H1 (cell line): ENCODE measurements around the gene PGLYRP1. TPM values are rescaled to one million over a fixed set of nuclear protein-coding genes. Genes with fewer than 3 reads are reported as not detected.

Experiments
- CTCF ChIA-PET: fragments of 300-600 bp; sonication (Branson Sonifier 250); formaldehyde crosslinking; loops from one replicate; lab custom pipeline; 2021; ENCODE audit not compliant: partially characterized antibody; lab: Charles Lee
- POLR2A ChIA-PET: fragments of 300-600 bp; sonication (Branson Sonifier 250); formaldehyde crosslinking; loops from one replicate; lab custom pipeline; 2021; ENCODE audit warnings: inconsistent platforms; ENCODE audit not compliant: partially characterized antibody; lab: Charles Lee
- DNase-seq, 2 experiments: peaks; one replicate each; pipeline versions ENCODE4 v3.0.0 to v3.0.0-alpha.2; 2010 to 2022; ENCODE audit warnings: low spot score in 2 of 2, low read depth in 1 of 2, mixed read lengths in 1 of 2
- FAIRE-seq: peaks from 2 replicates; lab custom pipeline; 2011; peaks lifted over from hg19 to GRCh38; lab: Jason Lieb, UNC
- H2AFZ ChIP-seq: 2 replicates; pipeline ENCODE4 v1.8.1; 2012; ENCODE audit warnings: low read length, inconsistent platforms
- H2AK5ac ChIP-seq: 2 replicates; pipeline ENCODE4 v1.6.1; 2013; ENCODE audit warnings: low read depth, low read length
- H2BK120ac ChIP-seq: replicated peaks from 2 replicates; pipeline ENCODE3; 2013; ENCODE audit warnings: low read depth, low read length, inconsistent platforms
- H2BK12ac ChIP-seq: 2 replicates; pipeline ENCODE4 v1.6.1; 2013; ENCODE audit warnings: low read depth, low read length
- H2BK15ac ChIP-seq: 2 replicates; pipeline ENCODE4 v1.6.1; 2013; ENCODE audit warnings: low read length
- H2BK20ac ChIP-seq: 2 replicates; pipeline ENCODE4 v1.6.1; 2013; ENCODE audit warnings: low read length
- H2BK5ac ChIP-seq: 2 replicates; pipeline ENCODE4 v1.6.1; 2013; ENCODE audit warnings: low read depth, low read length
- H3K14ac ChIP-seq: 2 replicates; pipeline ENCODE4 v1.6.1; 2013; ENCODE audit warnings: inconsistent platforms; ENCODE audit not compliant: insufficient read length
- H3K18ac ChIP-seq: 2 replicates; pipeline ENCODE4 v1.6.1; 2013; ENCODE audit warnings: low read length; ENCODE audit errors: extremely low read depth
- H3K23ac ChIP-seq: 2 replicates; pipeline ENCODE4 v1.6.1; 2013; ENCODE audit warnings: inconsistent platforms; ENCODE audit not compliant: insufficient read length
- H3K23me2 ChIP-seq: 2 replicates; pipeline ENCODE4 v1.6.1; 2013; ENCODE audit warnings: low read depth, low read length
- H3K27ac ChIP-seq: 2 replicates; pipeline ENCODE4 v1.6.1; 2011; ENCODE audit warnings: low read depth, low read length, inconsistent platforms
- H3K27me3 ChIP-seq, 4 experiments: replicated peaks in 1 of 4; 1 replicate in 1 of 4; 2 replicates in 3 of 4; pipeline versions ENCODE4 v1.6.1 to v1.8.1; 2011 to 2013; ENCODE audit warnings: low read length in 3 of 4, mild to moderate bottlenecking in 3 of 4, inconsistent platforms in 2 of 4, mixed read lengths in 2 of 4, moderate library complexity in 1 of 4; ENCODE audit not compliant: control insufficient read depth in 3 of 4, insufficient read depth in 3 of 4; ENCODE audit errors: extremely low read depth in 1 of 4
- H3K36me3 ChIP-seq, 4 experiments: 2 replicates each; pipeline versions ENCODE4 v1.6.1 to v1.8.1; 2011 to 2013; ENCODE audit warnings: mild to moderate bottlenecking in 4 of 4, low read length in 3 of 4, moderate library complexity in 2 of 4, control low read depth in 1 of 4, inconsistent platforms in 1 of 4; ENCODE audit not compliant: insufficient read depth in 4 of 4, control insufficient read depth in 2 of 4
- H3K4ac ChIP-seq: replicated peaks from 2 replicates; pipeline ENCODE3; 2013; ENCODE audit warnings: low read length, low read depth, mixed read lengths, inconsistent platforms; ENCODE audit not compliant: insufficient read length
- H3K4me1 ChIP-seq, 4 experiments: replicated peaks in 1 of 4; 1 replicate in 1 of 4; 2 replicates in 3 of 4; pipeline versions ENCODE4 v1.6.1 to v1.8.1; 2011 to 2013; ENCODE audit warnings: low read length in 3 of 4, inconsistent platforms in 2 of 4, mixed read lengths in 1 of 4; ENCODE audit not compliant: insufficient read depth in 4 of 4, control insufficient read depth in 3 of 4
- H3K4me2 ChIP-seq, 2 experiments: 2 replicates each; pipeline versions ENCODE4 v1.6.1 to v1.8.1; 2011 to 2013; ENCODE audit warnings: low read depth in 2 of 2, low read length in 2 of 2, control low read depth in 1 of 2, inconsistent platforms in 1 of 2, mild to moderate bottlenecking in 1 of 2; ENCODE audit not compliant: insufficient read depth in 1 of 2
- H3K4me3 ChIP-seq, 4 experiments: fragments of 200-600, 300-600 bp in 1 of 4; sonication (generic), shearing (Covaris generic), sonication (Bioruptor Twin) in 1 of 4; 2 replicates each; pipeline versions ENCODE4 v1.5.1 to v1.8.1; 2011 to 2016; ENCODE audit warnings: low read length in 4 of 4, low read depth in 3 of 4, control low read depth in 2 of 4, inconsistent platforms in 2 of 4, mild to moderate bottlenecking in 2 of 4, mixed read lengths in 1 of 4, moderate library complexity in 1 of 4; ENCODE audit not compliant: insufficient read depth in 2 of 4; ENCODE audit errors: extremely low read depth in 1 of 4
- H3K56ac ChIP-seq: replicated peaks from 2 replicates; pipeline ENCODE3; 2013; ENCODE audit warnings: low read depth, mild to moderate bottlenecking, mixed read lengths, low read length, inconsistent platforms; ENCODE audit not compliant: insufficient read length
- H3K79me1 ChIP-seq: 2 replicates; pipeline ENCODE4 v1.6.1; 2013; ENCODE audit warnings: low read depth, low read length, control low read depth
- H3K79me2 ChIP-seq, 2 experiments: 2 replicates each; pipeline versions ENCODE4 v1.6.1 to v1.8.1; 2012 to 2013; ENCODE audit warnings: low read length in 2 of 2, mild to moderate bottlenecking in 2 of 2, inconsistent platforms in 1 of 2; ENCODE audit not compliant: insufficient read depth in 2 of 2, control insufficient read depth in 1 of 2
- H3K9ac ChIP-seq, 4 experiments: replicated peaks in 1 of 4; 1 replicate in 1 of 4; 2 replicates in 3 of 4; pipeline versions ENCODE4 v1.6.1 to v1.8.1; 2011 to 2013; ENCODE audit warnings: low read depth in 3 of 4, low read length in 3 of 4, control low read depth in 2 of 4, mild to moderate bottlenecking in 2 of 4, moderate library complexity in 2 of 4, inconsistent platforms in 1 of 4; ENCODE audit errors: extremely low read depth in 1 of 4
- H3K9me3 ChIP-seq, 2 experiments: 2 replicates each; pipeline versions ENCODE4 v1.6.1 to v1.8.1; 2012 to 2013; ENCODE audit warnings: mild to moderate bottlenecking in 2 of 2, moderate library complexity in 2 of 2, control low read depth in 1 of 2, inconsistent platforms in 1 of 2, low read depth in 1 of 2, low read length in 1 of 2, mixed read lengths in 1 of 2; ENCODE audit not compliant: insufficient read depth in 2 of 2
- H4K20me1 ChIP-seq, 2 experiments: replicated peaks in 1 of 2; 2 replicates each; pipeline versions ENCODE3 to v1.8.1; 2011 to 2013; ENCODE audit warnings: inconsistent platforms in 2 of 2, low read length in 2 of 2, mild to moderate bottlenecking in 1 of 2; ENCODE audit not compliant: insufficient read depth in 2 of 2, control insufficient read depth in 1 of 2
- H4K5ac ChIP-seq: 2 replicates; pipeline ENCODE4 v1.6.1; 2013; ENCODE audit warnings: low read length, low read depth, mixed read lengths, inconsistent platforms; ENCODE audit not compliant: insufficient read length
- H4K8ac ChIP-seq: 2 replicates; pipeline ENCODE4 v1.8.0; 2013; ENCODE audit warnings: mild to moderate bottlenecking, moderate library complexity, low read length, inconsistent platforms; ENCODE audit not compliant: insufficient read depth; ENCODE audit errors: extremely low read depth
- H4K91ac ChIP-seq: replicated peaks from 2 replicates; pipeline ENCODE3; 2013; ENCODE audit warnings: low read length, mixed read lengths, inconsistent platforms; ENCODE audit not compliant: insufficient read length
- BRCA1 ChIP-seq: IDR thresholded peaks from 2 replicates; pipeline ENCODE4 v1.6.1; 2012; ENCODE audit warnings: low read depth, low read length, improper control_type of control experiment
- HDAC2 ChIP-seq, 2 experiments: fragments of 300-600 bp in 1 of 2; sonication (generic) in 1 of 2; IDR thresholded peaks; 2 replicates each; pipeline ENCODE4 v1.6.1; 2011 to 2012; ENCODE audit warnings: low read depth in 2 of 2, low read length in 2 of 2, mild to moderate bottlenecking in 2 of 2, moderate library complexity in 2 of 2, borderline replicate concordance in 1 of 2, inconsistent platforms in 1 of 2
- KDM4A ChIP-seq: IDR thresholded peaks from one replicate; pipeline ENCODE4 v1.7.1; 2012; ENCODE audit warnings: low read depth, mild to moderate bottlenecking, moderate library complexity, low read length, inconsistent platforms; ENCODE audit not compliant: severe bottlenecking
- RNF2 ChIP-seq: fragments of 200-900, 300-1000 bp; sonication (generic); IDR thresholded peaks from 2 replicates; pipeline ENCODE4 v1.7.1; 2016; ENCODE audit warnings: borderline replicate concordance, low read depth, mild to moderate bottlenecking, antibody characterized with exemption, low read length; ENCODE audit not compliant: poor library complexity, severe bottlenecking; ENCODE audit errors: missing control alignments
- SIN3A ChIP-seq, 2 experiments: IDR thresholded peaks in 1 of 2; conservative IDR thresholded peaks in 1 of 2; 2 replicates each; pipeline ENCODE4 v1.6.1; 2011 to 2012; ENCODE audit warnings: low read length in 2 of 2, improper control_type of control experiment in 1 of 2, low read depth in 1 of 2, mild to moderate bottlenecking in 1 of 2
- SIX5 ChIP-seq: IDR thresholded peaks from 2 replicates; pipeline ENCODE4 v1.6.1; 2011; ENCODE audit warnings: mild to moderate bottlenecking, low read depth, low read length
- SP1 ChIP-seq: IDR thresholded peaks from 2 replicates; pipeline ENCODE4 v1.6.1; 2011; ENCODE audit warnings: low read depth, low read length
- SUZ12 ChIP-seq: fragments of 200-600 bp; sonication (generic); IDR thresholded peaks from 2 replicates; pipeline ENCODE4 v1.6.1; 2012; ENCODE audit warnings: mild to moderate bottlenecking, inconsistent platforms, low read length, moderate library complexity, mixed read lengths
- WGBS, 2 experiments: shearing (Covaris generic) in 1 of 2; methylation state at CpG; one replicate each; pipeline versions ENCODE4 v1.1.6 to v1.1.7; 2013 to 2015; ENCODE audit warnings: low lambda C conversion rate in 2 of 2, mixed read lengths in 2 of 2, inconsistent platforms in 1 of 2, low coverage in 1 of 2, missing lambda C conversion rate in 1 of 2; ENCODE audit not compliant: insufficient replicate concordance in 2 of 2, insufficient coverage in 1 of 2, insufficient read length in 1 of 2; ENCODE audit errors: extremely low coverage in 1 of 2, missing lambda C conversion rate in 1 of 2; 5-methylcytosine and 5-hydroxymethylcytosine counted together
- polyA plus RNA-seq, 7 experiments: library from polyadenylated mRNA; depleted of rRNA in 3 of 7; stranded (reverse) in 5 of 7; unstranded in 2 of 7; fragments of >200 nt in 5 of 7; fragments of 200-250 nt in 2 of 7; gene quantifications; 1 replicate in 5 of 7; 2 replicates in 1 of 7; 4 replicates in 1 of 7; pipeline versions ENCODE4 v1.2.1 to v1.2.3, GENCODE V29; 2011 to 2013; ENCODE audit warnings: missing spikeins in 2 of 7, mixed read lengths in 2 of 7
- total RNA-seq: library from RNA; stranded (reverse); fragmentation: NEBNext Ultra II Directional; extraction: Animal tissue kit (Norgen Biotek cat#: 25700); gene quantifications from 2 replicates; pipeline ENCODE4 v1.2.1, GENCODE V29; 2021
- TF ChIP-seq, protein P1 (sequence below): IDR thresholded peaks from 2 replicates; pipeline ENCODE4 v1.6.1; 2012; ENCODE audit warnings: inconsistent platforms

Gene PGLYRP1
- total and polyA plus RNA-seq, 2 of the 8 experiments (the other 6 are each of a cell fraction or from before 2014, with no cell fraction given), result not detected

DNA sequence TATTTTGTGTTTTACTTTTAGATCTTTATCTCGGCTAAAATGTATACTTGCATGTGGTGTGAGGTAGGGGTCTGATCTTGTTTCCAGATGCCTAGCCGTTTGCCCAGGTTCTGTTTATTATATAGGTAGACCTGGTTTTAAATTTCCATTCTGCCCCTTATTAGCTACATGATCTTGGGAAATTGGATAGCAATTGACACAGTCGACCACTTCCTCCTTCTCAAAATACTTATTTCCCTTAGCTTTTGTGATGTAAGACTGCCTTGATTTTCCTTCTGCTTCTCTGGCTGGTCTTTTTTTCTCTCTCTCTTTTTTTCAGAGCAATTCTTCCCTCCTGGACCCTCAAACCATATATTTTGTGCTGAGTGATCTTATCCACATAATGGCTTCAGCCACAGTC, 3.0 kb upstream of the PGLYRP1 start:
- 94% methylated on average over 3 of the region's 3 CpGs; no CpG with 5 or more reads in 1 of the 2 experiments for WGBS, 2 experiments
- Histone ChIP-seq H3K9ac (no peak overlapping the region), H3K27me3 (0 out of 7 replicates have a peak, but pooled peaks cover 0 to 2% (median 0%) of the 10 kb centered on the region in 4 experiments), H4K8ac (no peak overlapping the region), H3K18ac (no peak overlapping the region), H3K23me2 (no peaks in the 10 kb centered on the region), H2AK5ac (no peak overlapping the region), H3K4me2 (no peak overlapping the region), H2BK20ac (no peak overlapping the region), H3K4me3 (no peak overlapping the region), H3K56ac (no peak overlapping the region), H2BK120ac (no peak overlapping the region), H2BK15ac (no peak overlapping the region), H3K4ac (no peak overlapping the region), H4K91ac (no peak overlapping the region), H2AFZ (no peak overlapping the region), H3K36me3 (no peaks in the 10 kb centered on the region), H3K14ac (no peak overlapping the region), H3K79me2 (no peaks in the 10 kb centered on the region), H3K79me1 (no peaks in the 10 kb centered on the region), H4K5ac (no peak overlapping the region), H2BK12ac (no peak overlapping the region), H3K9me3 (no peaks in the 10 kb centered on the region), H3K4me1 (peaks cover 0 to 14% (median 8%) of the 10 kb centered on the region in 4 experiments; a peak in 6 of 7 replicates), H3K23ac (no peak overlapping the region), H4K20me1 (no peaks in the 10 kb centered on the region), H3K27ac (no peak overlapping the region), H2BK5ac (no peak overlapping the region)
- no peak for DNase-seq
- no peak for FAIRE-seq
- ChIA-PET POLR2A (interaction anchor here (0.7 to 1.4 kb wide), 2 partner anchors 9 to 387 kb away, joined by 3 read pairs; no protein-coding TSS in a partner anchor), CTCF (interaction anchor here (0.8 to 17.0 kb wide), 5 partner anchors 8 to 243 kb away, joined by 5 to 250 read pairs (median 35); no protein-coding TSS in a partner anchor)
- TF ChIP-seq SIN3A (conservative IDR thresholded peaks at IDR 0.05 in 1 of 2, IDR thresholded peaks at IDR 0.05 in 1 of 2; ENCODE audit: low read depth in 1 of 2, low read length in 2 of 2) (no peak), RNF2 (no peak), KDM4A (no peak), BRCA1 (no peak), SUZ12 (no peak), SP1 (no peak), SIX5 (no peak), HDAC2 (IDR thresholded peaks at IDR 0.05; ENCODE audit: borderline replicate concordance in 1 of 2, low read depth in 2 of 2, low read length in 2 of 2) (no peak)
- TF ChIP-seq, protein P1, sequence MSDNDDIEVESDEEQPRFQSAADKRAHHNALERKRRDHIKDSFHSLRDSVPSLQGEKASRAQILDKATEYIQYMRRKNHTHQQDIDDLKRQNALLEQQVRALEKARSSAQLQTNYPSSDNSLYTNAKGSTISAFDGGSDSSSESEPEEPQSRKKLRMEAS, result no peak
